NB4 (cell line): Measurements from ENCODE around the gene HOATZ.

ENCODE experiments used
- CTCF ChIP-seq: IDR thresholded peaks from one replicate; pipeline ENCODE4 v1.5.1; 2012; ENCODE audit warnings: low read depth, low read length
- POLR2A ChIP-seq: IDR thresholded peaks from 2 replicates; pipeline ENCODE4 v1.6.1; 2011; ENCODE audit warnings: mild to moderate bottlenecking; ENCODE audit not compliant: insufficient read length; ENCODE audit errors: extremely low read depth

- TF ChIP-seq CTCF (no peak), POLR2A (no peak)
Measured at GRCh38 chr11:111525456-111525855, 10.9 kb downstream of the HOATZ start.
